ENCODE results near the gene COL7A1.

DNA sequence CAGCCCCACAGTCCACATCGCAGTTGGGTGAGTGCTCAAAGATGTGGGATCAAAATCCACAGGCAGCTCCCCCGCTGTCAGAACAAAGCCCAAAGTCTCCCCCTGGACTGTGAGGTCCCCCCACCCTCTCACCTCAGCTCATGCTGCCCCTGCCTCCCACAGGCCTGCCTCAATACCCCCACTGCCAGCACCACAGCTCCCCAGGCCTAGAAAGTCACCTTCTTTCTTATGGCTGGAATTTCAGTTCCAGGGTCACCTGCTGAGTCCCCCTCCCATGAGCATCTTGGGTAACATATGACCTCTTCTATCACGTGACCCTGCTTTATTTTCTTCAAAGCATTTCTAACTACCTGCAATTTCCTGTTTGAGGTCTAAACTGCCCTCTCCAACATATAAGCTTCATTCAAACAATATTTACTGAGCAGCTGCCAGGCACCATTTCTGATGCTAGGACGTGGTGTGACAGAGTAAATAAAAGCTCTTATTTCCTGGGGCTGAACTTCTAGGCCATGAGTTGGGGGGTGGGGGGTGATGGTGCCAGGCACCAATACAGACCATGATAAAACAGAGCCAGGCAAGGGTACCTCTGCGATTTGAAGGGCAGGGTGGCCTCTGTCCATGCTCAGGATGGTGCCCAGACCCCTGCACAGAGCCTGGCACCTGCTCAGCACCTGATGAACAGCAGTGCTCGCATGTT lies 28.9 kb upstream of the COL7A1 start:
- TF ChIP-seq, protein P1, sequence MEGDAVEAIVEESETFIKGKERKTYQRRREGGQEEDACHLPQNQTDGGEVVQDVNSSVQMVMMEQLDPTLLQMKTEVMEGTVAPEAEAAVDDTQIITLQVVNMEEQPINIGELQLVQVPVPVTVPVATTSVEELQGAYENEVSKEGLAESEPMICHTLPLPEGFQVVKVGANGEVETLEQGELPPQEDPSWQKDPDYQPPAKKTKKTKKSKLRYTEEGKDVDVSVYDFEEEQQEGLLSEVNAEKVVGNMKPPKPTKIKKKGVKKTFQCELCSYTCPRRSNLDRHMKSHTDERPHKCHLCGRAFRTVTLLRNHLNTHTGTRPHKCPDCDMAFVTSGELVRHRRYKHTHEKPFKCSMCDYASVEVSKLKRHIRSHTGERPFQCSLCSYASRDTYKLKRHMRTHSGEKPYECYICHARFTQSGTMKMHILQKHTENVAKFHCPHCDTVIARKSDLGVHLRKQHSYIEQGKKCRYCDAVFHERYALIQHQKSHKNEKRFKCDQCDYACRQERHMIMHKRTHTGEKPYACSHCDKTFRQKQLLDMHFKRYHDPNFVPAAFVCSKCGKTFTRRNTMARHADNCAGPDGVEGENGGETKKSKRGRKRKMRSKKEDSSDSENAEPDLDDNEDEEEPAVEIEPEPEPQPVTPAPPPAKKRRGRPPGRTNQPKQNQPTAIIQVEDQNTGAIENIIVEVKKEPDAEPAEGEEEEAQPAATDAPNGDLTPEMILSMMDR (IDR thresholded peaks at IDR 0.05): no peak
- no peak for TF ChIP-seq POLR2A (IDR thresholded peaks at IDR 0.05)
- no peak for TF ChIP-seq EP300 (IDR thresholded peaks at IDR 0.05)

Measured in tibial nerve (tissue), 4 donors.